Measurements from ENCODE around the gene ITCH.

- TF ChIP-seq POLR2AphosphoS5 (IDR thresholded peaks at IDR 0.05) (no peak), EZH2 (IDR thresholded peaks at IDR 0.05; ENCODE audit: borderline replicate concordance, insufficient read depth, low read length, poor library complexity, severe bottlenecking) (no peak), CTCF (IDR thresholded peaks at IDR 0.05; ENCODE audit: poor library complexity, severe bottlenecking) (no peak), MXI1 (conservative IDR thresholded peaks at IDR 0.05; ENCODE audit: poor library complexity, severe bottlenecking) (no peak)
Observed at GRCh38 chr20:34459209-34459897, 96.3 kb downstream of the ITCH start.

Measured in neural cell (in vitro differentiated cells).